Kidney (tissue), 14 donors: ENCODE results near the gene EFEMP1. TPM values are rescaled to one million over a fixed set of nuclear protein-coding genes. Genes with fewer than 3 reads are reported as not detected.
A peak's percentile ranks its signal among the peaks of the same experiment; 100 is the strongest.

Source experiments
- DNase-seq, 5 donors: peaks; one replicate each; pipeline ENCODE4 v3.0.0-alpha.2; 2013 to 2020
- FAIRE-seq: peaks from 2 replicates; lab custom pipeline; 2012; peaks lifted over from hg19 to GRCh38; lab: Jason Lieb, UNC
- H3K27ac ChIP-seq, 2 donors: one replicate each; pipeline ENCODE4 v1.7.0; 2013; ENCODE audit warnings: low read depth in 2 of 2, low read length in 2 of 2, inconsistent platforms in 1 of 2
- H3K27me3 ChIP-seq: one replicate; pipeline ENCODE4 v1.7.1; 2013; ENCODE audit warnings: low read length, inconsistent platforms; ENCODE audit not compliant: control insufficient read depth, insufficient read depth
- H3K36me3 ChIP-seq, 3 donors: one replicate each; pipeline versions ENCODE4 v1.7.0 to v1.7.1; 2013; ENCODE audit warnings: low read length in 3 of 3, control low read depth in 1 of 3, inconsistent platforms in 1 of 3; ENCODE audit not compliant: insufficient read depth in 3 of 3, control insufficient read depth in 2 of 3
- H3K4me1 ChIP-seq, 3 donors: one replicate each; pipeline versions ENCODE4 v1.7.0 to v1.7.1; 2013; ENCODE audit warnings: low read length in 3 of 3, inconsistent platforms in 1 of 3, low read depth in 1 of 3; ENCODE audit not compliant: control insufficient read depth in 2 of 3, insufficient read depth in 2 of 3
- H3K4me3 ChIP-seq, 3 donors: one replicate each; pipeline versions ENCODE4 v1.7.0 to v1.8.1; 2013; ENCODE audit warnings: low read length in 3 of 3, control low read depth in 1 of 3, inconsistent platforms in 1 of 3
- H3K9ac ChIP-seq, 3 donors: one replicate each; pipeline versions ENCODE4 v1.7.0 to v1.7.1; 2013; ENCODE audit warnings: low read length in 3 of 3, control low read depth in 1 of 3, inconsistent platforms in 1 of 3
- H3K9me3 ChIP-seq, 3 donors: one replicate each; pipeline versions ENCODE4 v1.7.0 to v1.7.1; 2013; ENCODE audit warnings: low read length in 3 of 3, control low read depth in 1 of 3, inconsistent platforms in 1 of 3; ENCODE audit not compliant: control insufficient read depth in 2 of 3, insufficient read depth in 1 of 3
- intact Hi-C: fragments of 100-400 bp; cut with DNase I; formaldehyde crosslinking; loops from one replicate; pipeline ENCODE4 v1.11.1; 2022
- polyA plus RNA-seq: library from polyadenylated mRNA; stranded (reverse); fragments of 350-450 nt; fragmentation: Illumina TruSeq; extraction: RNeasy Lipid Tissue Mini Kit (QIAGEN cat#74804); gene quantifications from one replicate; pipeline ENCODE4 v1.2.3, GENCODE V29; 2014; ENCODE audit warnings: low read depth, low replicate concordance; ENCODE audit not compliant: insufficient read depth
- total RNA-seq: library from RNA; stranded (reverse); fragmentation: NEBNext Ultra II Directional; extraction: Animal tissue kit (Norgen Biotek cat#: 25700); gene quantifications from one replicate; pipeline ENCODE4 v1.2.1, GENCODE V29; 2021
- TF ChIP-seq, protein P1 (sequence below): IDR thresholded peaks from 3 replicates; pipeline ENCODE4 v1.5.1; 2012; ENCODE audit warnings: mild to moderate bottlenecking, moderate library complexity, borderline replicate concordance; ENCODE audit not compliant: insufficient read depth; ENCODE audit errors: extremely low read depth
- donor health status: control.
- donor health status: control.
- donor health status: control.
- donor health status: control.
- donor health status: control.
- donor health status: DM: yes; HTN: yes; CAD: no.
- donor health status: Normal renal cell carcinoma (clear cell type).

EFEMP1 gene
- total and polyA plus RNA-seq, 2 donors from 2014 or later: 68.4 to 171 TPM

DNA sequence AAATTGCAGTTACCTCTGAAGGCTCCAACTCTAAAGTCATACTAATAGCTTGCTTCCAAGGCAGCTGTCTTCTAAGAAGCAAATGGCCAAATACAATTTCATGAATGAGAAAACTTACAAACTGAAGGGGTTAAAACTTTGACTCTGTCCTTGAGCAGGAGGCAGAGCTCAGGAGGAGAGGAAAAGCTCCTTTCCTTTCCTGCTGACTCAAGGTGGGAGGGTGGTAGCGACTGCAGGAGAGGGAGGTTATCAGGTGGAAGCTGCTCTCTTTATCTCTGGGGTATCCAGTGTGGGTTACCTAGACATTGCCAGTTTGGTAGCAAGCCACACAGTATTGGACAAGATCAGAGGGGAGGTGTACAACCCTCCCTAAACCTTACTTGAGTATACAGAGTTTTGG, 2.7 kb upstream of the EFEMP1 start:
- DNase-seq (no peak), FAIRE-seq (no peak)
- Histone ChIP-seq H3K9ac (no peak overlapping the region), H3K4me3 (no peak overlapping the region), H3K27ac (no peak overlapping the region), H3K9me3 (no peaks in the 10 kb centered on the region), H3K4me1 (peaks cover 0 to 3% (median 0%) of the 10 kb centered on the region in 3 donors), H3K36me3 (no peaks in the 10 kb centered on the region), H3K27me3 (no peaks in the 10 kb centered on the region)
- intact Hi-C loops: no loop called here
- TF ChIP-seq, protein P1, sequence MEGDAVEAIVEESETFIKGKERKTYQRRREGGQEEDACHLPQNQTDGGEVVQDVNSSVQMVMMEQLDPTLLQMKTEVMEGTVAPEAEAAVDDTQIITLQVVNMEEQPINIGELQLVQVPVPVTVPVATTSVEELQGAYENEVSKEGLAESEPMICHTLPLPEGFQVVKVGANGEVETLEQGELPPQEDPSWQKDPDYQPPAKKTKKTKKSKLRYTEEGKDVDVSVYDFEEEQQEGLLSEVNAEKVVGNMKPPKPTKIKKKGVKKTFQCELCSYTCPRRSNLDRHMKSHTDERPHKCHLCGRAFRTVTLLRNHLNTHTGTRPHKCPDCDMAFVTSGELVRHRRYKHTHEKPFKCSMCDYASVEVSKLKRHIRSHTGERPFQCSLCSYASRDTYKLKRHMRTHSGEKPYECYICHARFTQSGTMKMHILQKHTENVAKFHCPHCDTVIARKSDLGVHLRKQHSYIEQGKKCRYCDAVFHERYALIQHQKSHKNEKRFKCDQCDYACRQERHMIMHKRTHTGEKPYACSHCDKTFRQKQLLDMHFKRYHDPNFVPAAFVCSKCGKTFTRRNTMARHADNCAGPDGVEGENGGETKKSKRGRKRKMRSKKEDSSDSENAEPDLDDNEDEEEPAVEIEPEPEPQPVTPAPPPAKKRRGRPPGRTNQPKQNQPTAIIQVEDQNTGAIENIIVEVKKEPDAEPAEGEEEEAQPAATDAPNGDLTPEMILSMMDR: no peak

DNA sequence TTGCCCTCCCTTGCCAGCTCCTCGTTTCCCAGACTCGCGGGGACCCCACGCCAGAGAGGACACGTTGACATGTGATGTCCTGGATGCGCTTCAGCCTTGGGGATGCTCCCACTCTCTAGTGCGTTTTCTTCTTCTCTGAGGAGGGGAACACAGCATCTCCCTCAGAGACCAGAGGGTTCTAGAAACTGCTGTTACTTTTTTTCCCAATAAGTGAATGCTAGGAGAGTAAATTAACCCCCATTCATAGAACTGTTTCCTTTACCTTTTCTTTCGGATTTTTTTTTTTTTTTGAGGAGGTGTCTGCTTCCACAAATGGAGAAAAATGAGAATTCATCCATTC, 370 bp upstream of the EFEMP1 start:
- DNase-seq (no peak), FAIRE-seq (no peak)
- no peaks in the 10 kb centered on the region for H3K36me3 ChIP-seq
- no peak overlapping the region for H3K27ac ChIP-seq
- no peaks in the 10 kb centered on the region for H3K9me3 ChIP-seq
- peaks cover 0 to 3% (median 0%) of the 10 kb centered on the region in 3 donors for H3K4me1 ChIP-seq
- no peak overlapping the region for H3K9ac ChIP-seq
- TF ChIP-seq, protein P1: no peak
- H3K4me3 ChIP-seq: peak overlapping the region in 2 of 3 donors; percentile 50 to 91
- no peaks in the 10 kb centered on the region for H3K27me3 ChIP-seq
- intact Hi-C loops: no loop called here

- H3K9ac ChIP-seq: peak overlapping the region; percentile 10 to 80 (median 19)
Measured at GRCh38 chr2:55922291-55922907, 1.2 kb downstream of the EFEMP1 start.

More at GRCh38 chr2:55922291-55922907, 1.2 kb downstream of the EFEMP1 start:
- Histone ChIP-seq H3K4me3 (peak overlapping the region; percentile 77 to 91 (median 79)), H3K4me1 (peaks cover 0 to 3% (median 0%) of the 10 kb centered on the region in 3 donors), H3K36me3 (no peaks in the 10 kb centered on the region), H3K27ac (no peak overlapping the region), H3K9me3 (no peaks in the 10 kb centered on the region), H3K27me3 (no peaks in the 10 kb centered on the region)
- intact Hi-C loops: no loop called here
- TF ChIP-seq, protein P1: no peak
- FAIRE-seq: no peak
- peak in 4 of 5 donors; percentile 49 to 79 (median 63) for DNase-seq
